HepG2 (cell line): Measurements from ENCODE around the gene RAB1B. TPM values are rescaled to one million over a fixed set of nuclear protein-coding genes. Genes with fewer than 3 reads are reported as not detected.

Source experiments
- AHDC1 ChIP-seq: sonication (generic); formaldehyde crosslinking; IDR thresholded peaks from 2 replicates; pipeline ENCODE4 v1.5.1; 2020; ENCODE audit warnings: mild to moderate bottlenecking, missing genetic modification reagents, borderline replicate concordance
- BATF2 ChIP-seq: sonication (generic); formaldehyde crosslinking; IDR thresholded peaks from 2 replicates; pipeline ENCODE4 v1.8.0; 2022; ENCODE audit warnings: mild to moderate bottlenecking, missing genetic modification reagents, moderate library complexity
- CHCHD3 ChIP-seq: sonication (generic); formaldehyde crosslinking; IDR thresholded peaks from 2 replicates; pipeline ENCODE4 v1.8.0; 2022; ENCODE audit warnings: mild to moderate bottlenecking, missing genetic modification reagents, moderate library complexity
- HCFC1 ChIP-seq: fragments of 150-350 bp; IDR thresholded peaks from 2 replicates; pipeline ENCODE4 v1.6.1; 2014; ENCODE audit warnings: low read depth, low read length
- HMGXB3 ChIP-seq: sonication (generic); formaldehyde crosslinking; IDR thresholded peaks from 2 replicates; pipeline ENCODE4 v1.4.0; 2020; ENCODE audit warnings: missing genetic modification reagents, borderline replicate concordance
- RAD51 ChIP-seq: fragments of 450-650 bp; IDR thresholded peaks from 2 replicates; pipeline ENCODE4 v1.6.1; 2016; ENCODE audit warnings: borderline replicate concordance
- RXRA ChIP-seq: sonication (generic); formaldehyde crosslinking; IDR thresholded peaks from 2 replicates; pipeline ENCODE4 v1.5.1; 2020; ENCODE audit warnings: missing genetic modification reagents
- TBP ChIP-seq: sonication (generic); formaldehyde crosslinking; IDR thresholded peaks from 2 replicates; pipeline ENCODE4 v1.5.0; 2020; ENCODE audit warnings: missing genetic modification reagents
- TEAD3 ChIP-seq: optimal IDR thresholded peaks from 2 replicates; pipeline ENCODE3; 2016; ENCODE audit warnings: borderline replicate concordance
- ZBTB34 ChIP-seq: sonication (generic); formaldehyde crosslinking; IDR thresholded peaks from 2 replicates; pipeline ENCODE4 v1.8.0; 2022; ENCODE audit warnings: mild to moderate bottlenecking, missing genetic modification reagents
- ZC3H4 ChIP-seq: sonication (generic); formaldehyde crosslinking; IDR thresholded peaks from 2 replicates; pipeline ENCODE4 v1.4.0; 2020; ENCODE audit warnings: missing genetic modification reagents, borderline replicate concordance
- ZEB1 ChIP-seq: IDR thresholded peaks from 2 replicates; pipeline ENCODE4 v1.6.1; 2012; ENCODE audit warnings: mild to moderate bottlenecking, low read depth, inconsistent platforms; ENCODE audit not compliant: insufficient replicate concordance
- ZMAT5 ChIP-seq: sonication (generic); formaldehyde crosslinking; IDR thresholded peaks from 2 replicates; pipeline ENCODE4 v1.5.0; 2020; ENCODE audit warnings: mild to moderate bottlenecking, low read depth, missing genetic modification reagents, borderline replicate concordance
- ZNF232 ChIP-seq: sonication (generic); formaldehyde crosslinking; IDR thresholded peaks from 2 replicates; pipeline ENCODE4 v1.4.0; 2020; ENCODE audit warnings: missing genetic modification reagents, borderline replicate concordance
- ZNF337 ChIP-seq: sonication (generic); formaldehyde crosslinking; IDR thresholded peaks from 2 replicates; pipeline ENCODE4 v1.5.1; 2020; ENCODE audit warnings: missing genetic modification reagents, low read depth, mild to moderate bottlenecking, borderline replicate concordance
- ZNF670 ChIP-seq: sonication (generic); formaldehyde crosslinking; IDR thresholded peaks from 2 replicates; pipeline ENCODE4 v1.8.0; 2022; ENCODE audit warnings: mild to moderate bottlenecking, missing genetic modification reagents, borderline replicate concordance
- ZNF713 ChIP-seq: sonication (generic); formaldehyde crosslinking; IDR thresholded peaks from 2 replicates; pipeline ENCODE4 v1.4.0; 2020; ENCODE audit warnings: mild to moderate bottlenecking, missing genetic modification reagents
- polyA plus RNA-seq, 8 experiments: library from polyadenylated mRNA; depleted of rRNA in 3 of 8; stranded (reverse) in 7 of 8; unstranded in 1 of 8; fragments of >200 nt; fragmentation: Illumina TruSeq in 4 of 8; extraction: Trizol in 4 of 8; gene quantifications; 2 replicates each; pipeline versions ENCODE4 v1.2.1 to v1.2.3, GENCODE V29; 2011 to 2016; ENCODE audit warnings: low read depth in 4 of 8, missing spikeins in 1 of 8, mixed read lengths in 1 of 8; ENCODE audit not compliant: insufficient read depth in 1 of 8
- total RNA-seq, 5 experiments: library from RNA; depleted of rRNA; stranded (reverse); fragments of >200 nt; fragmentation: Illumina TruSeq; extraction: Trizol; gene quantifications; 2 replicates each; pipeline ENCODE4 v1.2.3, GENCODE V29; 2016; ENCODE audit warnings: low read depth in 1 of 5

Gene RAB1B
- total and polyA plus RNA-seq, 2 of the 13 experiments (the other 11 are each of a cell fraction or from before 2014, with no cell fraction given) = 77.9 to 87.9 TPM

GRCh38 chr11:66268244-66268951 is at the start of gene RAB1B (continued):
- no peak for TF ChIP-seq ZNF670 (CRISPR knock-in tag)
- peak; percentile 13 for TF ChIP-seq TEAD3 (CRISPR knock-in tag)
- TF ChIP-seq HMGXB3 (CRISPR knock-in tag) = no peak
- peak; percentile 94 for TF ChIP-seq HCFC1
- TF ChIP-seq CHCHD3 (CRISPR knock-in tag) = no peak
- no peak for TF ChIP-seq RAD51
- no peak for TF ChIP-seq AHDC1 (CRISPR knock-in tag)
- TF ChIP-seq TBP = no peak
- no peak for TF ChIP-seq ZBTB34 (CRISPR knock-in tag)
- TF ChIP-seq ZC3H4 (CRISPR knock-in tag) = no peak
- 0 out of 2 replicates have a peak, but pooled peaks have one; percentile 18 for TF ChIP-seq ZNF713 (CRISPR knock-in tag)
- no peak for TF ChIP-seq BATF2 (CRISPR knock-in tag)
- TF ChIP-seq ZMAT5 (CRISPR knock-in tag) = no peak
- no peak for TF ChIP-seq ZEB1
- TF ChIP-seq ZNF232 (CRISPR knock-in tag) = no peak
- no peak for TF ChIP-seq ZNF337 (CRISPR knock-in tag)
- no peak; the same call in none of the 2 replicates for TF ChIP-seq RXRA (CRISPR knock-in tag)
